ENCODE results near the gene DSC1.

DNA sequence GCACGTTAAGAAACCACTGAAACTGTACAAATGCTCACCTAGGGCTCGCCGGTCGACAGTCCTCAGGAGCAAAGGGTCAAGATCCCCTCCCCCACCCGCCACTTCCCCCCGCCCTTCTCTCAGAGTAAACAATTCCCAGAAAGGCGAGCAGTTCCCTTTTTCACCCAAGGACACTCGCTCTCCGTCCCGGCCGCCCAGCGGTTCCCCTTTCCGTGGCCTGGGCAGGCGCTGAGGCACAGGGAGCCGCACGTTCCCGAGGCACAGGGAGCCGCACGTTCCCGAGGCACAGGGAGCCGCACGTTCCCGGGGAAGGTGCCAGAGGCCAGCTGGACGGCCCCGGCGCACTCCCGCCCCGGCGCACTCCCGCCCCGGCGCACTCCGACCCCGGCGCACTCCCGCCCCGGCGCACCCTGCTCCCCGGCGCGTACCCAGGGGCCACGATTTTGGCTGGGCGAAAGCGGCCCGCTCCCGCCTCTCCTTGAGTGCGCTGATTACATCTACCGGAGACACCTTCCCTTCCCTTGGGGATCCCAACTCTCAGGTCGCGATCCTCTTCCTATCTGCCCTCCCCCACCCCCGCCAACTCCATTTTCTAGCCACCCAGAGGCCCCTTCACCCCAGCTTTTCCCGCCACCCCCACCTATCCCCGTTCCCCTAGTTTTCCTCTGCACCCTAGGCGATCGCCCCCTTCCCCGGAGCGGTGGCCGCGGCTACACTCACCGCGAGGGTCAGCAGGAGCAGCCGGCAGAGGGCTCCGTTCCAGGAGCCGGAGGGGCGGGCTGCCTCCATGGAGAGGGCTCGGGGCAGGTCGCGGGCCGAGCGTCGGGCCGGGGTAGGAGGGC lies 61.3 kb downstream of the DSC1 start:
- TF ChIP-seq, protein P1, sequence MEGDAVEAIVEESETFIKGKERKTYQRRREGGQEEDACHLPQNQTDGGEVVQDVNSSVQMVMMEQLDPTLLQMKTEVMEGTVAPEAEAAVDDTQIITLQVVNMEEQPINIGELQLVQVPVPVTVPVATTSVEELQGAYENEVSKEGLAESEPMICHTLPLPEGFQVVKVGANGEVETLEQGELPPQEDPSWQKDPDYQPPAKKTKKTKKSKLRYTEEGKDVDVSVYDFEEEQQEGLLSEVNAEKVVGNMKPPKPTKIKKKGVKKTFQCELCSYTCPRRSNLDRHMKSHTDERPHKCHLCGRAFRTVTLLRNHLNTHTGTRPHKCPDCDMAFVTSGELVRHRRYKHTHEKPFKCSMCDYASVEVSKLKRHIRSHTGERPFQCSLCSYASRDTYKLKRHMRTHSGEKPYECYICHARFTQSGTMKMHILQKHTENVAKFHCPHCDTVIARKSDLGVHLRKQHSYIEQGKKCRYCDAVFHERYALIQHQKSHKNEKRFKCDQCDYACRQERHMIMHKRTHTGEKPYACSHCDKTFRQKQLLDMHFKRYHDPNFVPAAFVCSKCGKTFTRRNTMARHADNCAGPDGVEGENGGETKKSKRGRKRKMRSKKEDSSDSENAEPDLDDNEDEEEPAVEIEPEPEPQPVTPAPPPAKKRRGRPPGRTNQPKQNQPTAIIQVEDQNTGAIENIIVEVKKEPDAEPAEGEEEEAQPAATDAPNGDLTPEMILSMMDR (IDR thresholded peaks at IDR 0.05; ENCODE audit: low read depth, low read length): no peak
- no peak for TF ChIP-seq EZH2phosphoT487 (IDR thresholded peaks at IDR 0.05; ENCODE audit: low read depth)

Measured in OCI-LY3 (cell line).